ENCODE measurements around the gene CCDC8. TPM values are rescaled to one million over a fixed set of nuclear protein-coding genes. Genes with fewer than 3 reads are reported as not detected.

The CCDC8 gene
- total and polyA plus RNA-seq, 8 donors = 11.8 to 59.7 (median 47.8) TPM

GRCh38 chr19:46409191-46409590, 4.2 kb downstream of the CCDC8 start:
- H3K4me3 ChIP-seq = no peak overlapping the region
- peaks cover 5 to 26% of the 10 kb centered on the region in 2 donors for H3K4me1 ChIP-seq
- intact Hi-C loops (cut with DNase I) = no loop called here
- no peaks in the 10 kb centered on the region for H3K36me3 ChIP-seq
- H3K27ac ChIP-seq = no peak overlapping the region
- H3K27me3 ChIP-seq = peaks cover 8 to 97% of the 10 kb centered on the region in 2 donors
- no peak for DNase-seq
- ATAC-seq = no peak
- no peaks in the 10 kb centered on the region for H3K9me3 ChIP-seq
- no peak for TF ChIP-seq CTCF (IDR thresholded peaks at IDR 0.05)

- Histone ChIP-seq H3K36me3 (no peaks in the 10 kb centered on the region), H3K4me1 (peaks cover 10 to 30% of the 10 kb centered on the region in 2 donors), H3K27ac (no peak overlapping the region), H3K9me3 (no peaks in the 10 kb centered on the region), H3K27me3 (peaks cover 8 to 97% of the 10 kb centered on the region in 2 donors), H3K4me3 (no peak overlapping the region)
- ATAC-seq = peak; percentile 66
- DNase-seq = peak in 3 of 4 donors; percentile 82 to 89 (median 86)
- intact Hi-C loops (cut with DNase I) = no loop called here
- no peak for TF ChIP-seq CTCF (IDR thresholded peaks at IDR 0.05)
Measured at GRCh38 chr19:46408664-46409039, 4.7 kb downstream of the CCDC8 start.

GRCh38 chr19:46407856-46408663, 5.3 kb downstream of the CCDC8 start:
- Histone ChIP-seq H3K27me3 (peaks cover 8 to 97% of the 10 kb centered on the region in 2 donors), H3K27ac (no peak overlapping the region), H3K9me3 (no peaks in the 10 kb centered on the region), H3K36me3 (no peaks in the 10 kb centered on the region), H3K4me1 (peaks cover 10 to 26% of the 10 kb centered on the region in 2 donors), H3K4me3 (no peak overlapping the region)
- DNase-seq (peak in 1 of 4 donors; percentile 31), ATAC-seq (no peak)
- no peak for TF ChIP-seq CTCF (IDR thresholded peaks at IDR 0.05)
- intact Hi-C loops (cut with DNase I) = no loop called here

- intact Hi-C loops (cut with DNase I) = no loop called here
- no peak for ATAC-seq
- no peak for TF ChIP-seq CTCF (IDR thresholded peaks at IDR 0.05)
Measured at GRCh38 chr19:46406976-46407375, 6.4 kb downstream of the CCDC8 start.

GRCh38 chr19:46404753-46405468, 8.5 kb downstream of the CCDC8 start:
- H3K9me3 ChIP-seq = no peaks in the 10 kb centered on the region
- DNase-seq = peak in 2 of 4 donors; percentile 38 to 68
- H3K4me1 ChIP-seq = peaks cover 10 to 26% of the 10 kb centered on the region in 2 donors
- H3K36me3 ChIP-seq = no peaks in the 10 kb centered on the region
- TF ChIP-seq CTCF (IDR thresholded peaks at IDR 0.05) = no peak
- peak overlapping the region in 1 of 2 donors; percentile 37 for H3K27ac ChIP-seq
- intact Hi-C loops (cut with DNase I) = loop anchor here in 1 of 2 donors (5.0 kb wide), 1 partner anchor 82 kb away; no protein-coding TSS in a partner anchor
- peak; percentile 18 for ATAC-seq
- H3K27me3 ChIP-seq = peaks cover 8 to 93% of the 10 kb centered on the region in 2 donors
- peak overlapping the region; percentile 16 to 30 for H3K4me3 ChIP-seq

More at GRCh38 chr19:46406976-46407375, 6.4 kb downstream of the CCDC8 start:
- H3K9me3 ChIP-seq = no peaks in the 10 kb centered on the region
- DNase-seq = no peak
- H3K4me3 ChIP-seq = no peak overlapping the region
- H3K36me3 ChIP-seq = no peaks in the 10 kb centered on the region
- H3K27me3 ChIP-seq = peaks cover 8 to 97% of the 10 kb centered on the region in 2 donors
- H3K4me1 ChIP-seq = peaks cover 10 to 26% of the 10 kb centered on the region in 2 donors
- H3K27ac ChIP-seq = no peak overlapping the region

Measured in left lung (tissue), 10 donors.